Measurements from ENCODE around the gene CHM.

The CHM gene

DNA sequence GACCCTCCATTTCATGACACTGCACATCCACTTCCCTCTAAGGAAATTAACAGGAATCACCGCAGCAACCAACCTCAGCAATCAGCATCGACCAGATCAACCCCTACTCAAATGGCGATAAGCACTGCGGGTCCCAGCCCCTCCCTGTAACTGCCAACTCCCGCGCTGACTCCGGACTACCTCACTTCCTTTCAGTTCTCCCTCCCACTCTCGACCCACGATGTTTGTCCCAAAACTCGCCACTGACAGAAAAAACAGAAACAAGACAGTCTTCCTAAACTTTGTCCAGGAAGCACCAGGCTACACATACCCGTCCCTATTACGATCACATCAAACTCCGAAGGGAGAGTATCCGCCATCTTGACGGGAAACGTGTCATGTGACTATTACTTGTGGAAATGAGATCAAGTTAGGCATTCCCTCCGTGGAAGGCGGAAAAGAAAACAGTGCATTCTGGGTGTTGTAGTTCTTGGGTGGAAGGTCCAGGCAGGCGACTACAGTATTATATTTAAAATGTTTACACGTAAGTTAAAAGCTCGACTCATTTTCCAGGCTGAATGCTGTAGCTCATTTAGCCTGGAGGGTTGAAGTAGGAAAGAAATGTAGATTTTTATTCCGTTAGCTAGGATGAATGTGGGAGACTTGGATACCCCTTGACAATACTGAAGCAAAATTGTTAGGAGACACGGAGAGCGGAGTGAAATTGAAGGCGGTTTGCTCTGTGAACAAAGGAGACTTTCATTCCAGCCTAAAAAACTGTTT, at the start of gene CHM:
CHM (minus strand) TSS at position 385 of the 762 bp plus-strand sequence; CDS start at position 359, 26 bp downstream.
- intact Hi-C loops (cut with DNase I; ENCODE audit: low total_unique reads), result no loop called here
- no peak for TF ChIP-seq CTCF (IDR thresholded peaks at IDR 0.05)
- Histone ChIP-seq H3K4me1 (peaks cover 0 to 13% (median 0%) of the 10 kb centered on the region in 4 donors), H3K27me3 (no peaks in the 10 kb centered on the region), H3K9me3 (peaks cover 0 to 2% (median 0%) of the 10 kb centered on the region in 3 donors), H3K4me3 (peak within 1 kb of the TSS; percentile 58 to 61), H3K27ac (peak within 1 kb of the TSS; percentile 78 to 81), H3K36me3 (no peaks in the 10 kb centered on the region)
- DNase-seq, result peak; percentile 66 to 67

DNA sequence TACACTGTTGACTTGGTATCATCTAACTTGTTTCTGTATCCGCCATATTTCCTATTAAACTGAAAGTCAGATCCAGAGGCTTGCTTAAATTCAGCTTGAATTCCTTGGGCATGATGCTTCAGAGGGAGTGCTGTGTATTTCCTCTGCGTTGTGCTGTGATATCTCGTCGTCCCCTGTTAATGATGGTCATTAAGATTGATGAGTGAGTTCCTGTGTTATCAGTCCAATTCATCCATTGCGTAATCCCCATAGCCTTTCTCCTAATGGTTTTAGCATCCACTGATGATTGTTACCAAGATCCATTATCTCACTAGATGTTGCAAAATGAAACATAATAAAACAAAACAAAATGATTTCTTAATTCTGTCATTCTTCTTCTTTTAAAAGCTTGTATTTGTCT, 31.3 kb upstream of the CHM start:
- no peak overlapping the region for H3K27ac ChIP-seq
- H3K4me1 ChIP-seq, result no peaks in the 10 kb centered on the region
- no peak for DNase-seq
- H3K27me3 ChIP-seq, result no peaks in the 10 kb centered on the region
- intact Hi-C loops (cut with DNase I; ENCODE audit: low total_unique reads), result no loop called here
- no peaks in the 10 kb centered on the region for H3K9me3 ChIP-seq
- no peak overlapping the region for H3K4me3 ChIP-seq
- no peaks in the 10 kb centered on the region for H3K36me3 ChIP-seq
- no peak for TF ChIP-seq CTCF (IDR thresholded peaks at IDR 0.05)

DNA sequence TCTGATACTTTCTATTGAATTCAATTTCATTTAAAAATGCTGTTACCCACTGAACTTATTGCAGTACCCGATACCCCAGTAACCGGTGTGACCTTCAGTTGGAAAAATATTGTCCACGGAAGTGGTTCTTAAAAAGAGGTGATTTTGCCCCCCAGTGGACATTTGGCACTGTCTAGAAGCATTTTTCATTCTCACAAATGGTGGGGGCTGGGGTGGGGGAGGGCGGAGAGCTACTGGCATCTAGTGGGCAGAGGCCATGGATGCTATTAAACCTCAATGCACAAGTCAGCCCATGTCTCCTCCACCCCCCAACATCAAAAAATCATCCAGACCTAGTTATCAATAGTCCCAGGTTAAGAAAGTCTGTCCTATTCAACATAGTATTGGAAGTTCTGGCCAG, 19.6 kb upstream of the CHM start:
- DNase-seq, result no peak
- H3K4me3 ChIP-seq, result no peak overlapping the region
- no peaks in the 10 kb centered on the region for H3K9me3 ChIP-seq
- no peaks in the 10 kb centered on the region for H3K36me3 ChIP-seq
- no peak for TF ChIP-seq CTCF (IDR thresholded peaks at IDR 0.05)
- no peak overlapping the region for H3K27ac ChIP-seq
- H3K27me3 ChIP-seq, result no peaks in the 10 kb centered on the region
- H3K4me1 ChIP-seq, result no peaks in the 10 kb centered on the region
- intact Hi-C loops (cut with DNase I; ENCODE audit: low total_unique reads), result no loop called here

GRCh38 chrX:86061407-86061806, 14.0 kb upstream of the CHM start:
- Histone ChIP-seq H3K4me3 (no peak overlapping the region), H3K36me3 (no peaks in the 10 kb centered on the region), H3K9me3 (no peaks in the 10 kb centered on the region), H3K27me3 (no peaks in the 10 kb centered on the region), H3K4me1 (no peaks in the 10 kb centered on the region), H3K27ac (no peak overlapping the region)
- intact Hi-C loops (cut with DNase I; ENCODE audit: low total_unique reads), result no loop called here
- no peak for TF ChIP-seq CTCF (IDR thresholded peaks at IDR 0.05)
- DNase-seq, result no peak

GRCh38 chrX:86051741-86052140, 4.4 kb upstream of the CHM start:
- Histone ChIP-seq H3K4me1 (no peaks in the 10 kb centered on the region), H3K27me3 (no peaks in the 10 kb centered on the region), H3K36me3 (no peaks in the 10 kb centered on the region), H3K27ac (no peak overlapping the region), H3K9me3 (peaks cover 0 to 2% (median 0%) of the 10 kb centered on the region in 3 donors), H3K4me3 (no peak overlapping the region)
- TF ChIP-seq CTCF (IDR thresholded peaks at IDR 0.05), result no peak
- intact Hi-C loops (cut with DNase I; ENCODE audit: low total_unique reads), result no loop called here
- no peak for DNase-seq
